Chondrocyte (in vitro differentiated cells): ENCODE measurements around the gene UBQLN4. TPM values are rescaled to one million over a fixed set of nuclear protein-coding genes. Genes with fewer than 3 reads are reported as not detected.
A peak's percentile ranks its signal among the peaks of the same experiment; 100 is the strongest.

ENCODE experiments used
- DNase-seq: peaks from one replicate; pipeline ENCODE4 v3.0.0; 2021; ENCODE audit warnings: mixed read lengths, low spot score
- H3K27ac Mint-ChIP-seq: one replicate; pipeline ENCODE4 v1.8.0; 2021; ENCODE audit warnings: mild to moderate bottlenecking, moderate library complexity, mixed read lengths; ENCODE audit not compliant: unreplicated experiment
- H3K27me3 Mint-ChIP-seq: 2 replicates; pipeline ENCODE4 v1.8.0; 2021; ENCODE audit warnings: low read depth, mixed read lengths
- H3K36me3 Mint-ChIP-seq: 2 replicates; pipeline ENCODE4 v1.8.0; 2021; ENCODE audit warnings: low read depth, mixed read lengths
- H3K4me1 Mint-ChIP-seq: 2 replicates; pipeline ENCODE4 v1.8.0; 2021; ENCODE audit warnings: low read depth, mild to moderate bottlenecking, mixed read lengths
- H3K4me3 Mint-ChIP-seq: one replicate; pipeline ENCODE4 v1.8.0; 2021; ENCODE audit warnings: mild to moderate bottlenecking, moderate library complexity, mixed read lengths; ENCODE audit not compliant: unreplicated experiment
- H3K9me3 Mint-ChIP-seq: 2 replicates; pipeline ENCODE4 v1.8.0; 2021; ENCODE audit warnings: low read depth, mixed read lengths
- CTCF ChIP-seq: fragments of 200-600 bp; sonication (generic); IDR thresholded peaks from 2 replicates; pipeline ENCODE4 v1.5.0; 2021; ENCODE audit warnings: antibody characterized with exemption, mild to moderate bottlenecking, moderate library complexity
- total RNA-seq: library from RNA; stranded (reverse); gene quantifications from 3 replicates; pipeline ENCODE4 v1.2.1, GENCODE V29; 2021

UBQLN4 gene
- total RNA-seq, 1 donor from 2014 or later: 30.2 TPM

GRCh38 chr1:156054500-156055280 lies 1.1 kb upstream of the UBQLN4 start, which contains the start of gene LAMTOR2:
LAMTOR2 (plus strand) TSS chr1:156054782; CDS start chr1:156054890, 108 bp downstream.
- DNase-seq: peak; percentile 98
- no peaks in the 10 kb centered on the region for H3K9me3 Mint-ChIP-seq
- peak within 1 kb of the TSS; percentile 86 for H3K27ac Mint-ChIP-seq
- no peak for TF ChIP-seq CTCF
- peak within 1 kb of the TSS; percentile 90 for H3K4me3 Mint-ChIP-seq
- no peaks in the 10 kb centered on the region for H3K27me3 Mint-ChIP-seq
- peaks cover 7% of the 10 kb centered on the region for H3K36me3 Mint-ChIP-seq
- H3K4me1 Mint-ChIP-seq: peaks cover 32% of the 10 kb centered on the region

DNA sequence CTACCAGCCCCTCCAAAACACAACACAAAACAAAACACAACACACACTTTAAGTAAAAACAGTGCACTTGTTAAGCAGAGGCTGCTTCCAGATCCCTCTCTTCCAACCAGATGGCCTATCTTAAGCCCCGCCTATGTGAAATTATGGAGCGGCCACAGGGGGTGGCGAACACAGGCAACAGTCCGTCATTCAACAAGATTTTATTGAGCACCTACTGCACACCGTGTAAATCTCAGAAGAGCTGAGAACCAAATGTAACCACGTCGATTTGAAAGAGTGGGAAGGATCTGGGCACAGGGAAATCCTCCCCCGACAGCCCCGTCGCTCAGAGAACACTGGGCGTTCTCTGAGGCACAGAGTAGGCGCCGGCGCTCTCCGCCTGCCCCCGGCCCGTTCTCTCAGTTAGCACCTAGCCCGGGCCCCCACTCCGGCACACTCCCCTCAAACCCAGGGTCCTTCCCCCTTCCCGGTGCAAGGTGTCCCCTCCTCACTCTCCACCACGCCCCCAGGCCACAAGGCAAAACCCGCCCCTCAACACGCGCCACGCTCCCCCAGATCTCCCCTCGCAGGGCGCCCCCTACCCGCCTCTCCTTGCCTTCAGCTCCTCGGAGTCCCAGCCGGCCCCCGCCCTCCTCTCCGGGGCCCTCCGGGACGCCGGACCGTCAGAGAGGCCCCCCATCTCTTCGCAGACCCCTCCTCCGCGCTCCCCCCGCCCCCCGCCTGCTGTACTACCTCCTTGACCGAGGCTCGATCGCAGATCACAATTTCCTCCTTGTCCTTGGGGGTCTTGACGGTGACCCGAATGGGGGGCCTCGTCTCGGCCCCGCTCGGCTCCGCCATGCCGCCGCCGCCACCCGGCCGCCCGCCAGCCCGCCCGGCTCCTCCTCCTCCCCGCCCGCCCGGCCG lies 483 bp downstream of the UBQLN4 start:
- TF ChIP-seq CTCF: peak; percentile 75
- Mint-ChIP-seq H3K4me1 (peaks cover 32% of the 10 kb centered on the region), H3K27me3 (no peaks in the 10 kb centered on the region)

GRCh38 chr1:156051011-156051725 lies 2.4 kb downstream of the UBQLN4 start:
- no peaks in the 10 kb centered on the region for H3K27me3 Mint-ChIP-seq
- H3K27ac Mint-ChIP-seq: peak overlapping the region; percentile 11

More for the DNA sequence above, 483 bp downstream of the UBQLN4 start:
- Mint-ChIP-seq H3K27ac (peak overlapping the region; percentile 90), H3K9me3 (no peaks in the 10 kb centered on the region), H3K36me3 (peaks cover 12% of the 10 kb centered on the region), H3K4me3 (peak overlapping the region; percentile 90)
- DNase-seq: no peak

GRCh38 chr1:156050376-156050775 lies 3.2 kb downstream of the UBQLN4 start:
- TF ChIP-seq CTCF: no peak
- Mint-ChIP-seq H3K4me1 (peaks cover 23% of the 10 kb centered on the region), H3K27ac (no peak overlapping the region), H3K36me3 (peaks cover 13% of the 10 kb centered on the region), H3K9me3 (no peaks in the 10 kb centered on the region), H3K4me3 (no peak overlapping the region), H3K27me3 (no peaks in the 10 kb centered on the region)
- no peak for DNase-seq

More at GRCh38 chr1:156051011-156051725, 2.4 kb downstream of the UBQLN4 start:
- no peak for TF ChIP-seq CTCF
- no peak for DNase-seq
- Mint-ChIP-seq H3K4me3 (no peak overlapping the region), H3K9me3 (no peaks in the 10 kb centered on the region), H3K36me3 (peaks cover 12% of the 10 kb centered on the region), H3K4me1 (peaks cover 29% of the 10 kb centered on the region)
